AG09309 (cell line): ENCODE results near the gene TSPAN18.

Experiments used
- DNase-seq: peaks from one replicate; pipeline ENCODE4 v3.0.0-alpha.2; 2010; ENCODE audit warnings: low read depth
- H3K4me3 ChIP-seq: 2 replicates; pipeline ENCODE4 v1.5.1; 2011; ENCODE audit warnings: mild to moderate bottlenecking, low read depth, low read length, moderate library complexity; ENCODE audit not compliant: control insufficient read depth
- TF ChIP-seq, protein P1 (sequence below): IDR thresholded peaks from 2 replicates; pipeline ENCODE4 v1.5.1; 2011; ENCODE audit warnings: mild to moderate bottlenecking, low read depth, low read length, inconsistent platforms; ENCODE audit not compliant: insufficient read depth, control insufficient read depth; ENCODE audit errors: missing control alignments

The TSPAN18 gene

DNA sequence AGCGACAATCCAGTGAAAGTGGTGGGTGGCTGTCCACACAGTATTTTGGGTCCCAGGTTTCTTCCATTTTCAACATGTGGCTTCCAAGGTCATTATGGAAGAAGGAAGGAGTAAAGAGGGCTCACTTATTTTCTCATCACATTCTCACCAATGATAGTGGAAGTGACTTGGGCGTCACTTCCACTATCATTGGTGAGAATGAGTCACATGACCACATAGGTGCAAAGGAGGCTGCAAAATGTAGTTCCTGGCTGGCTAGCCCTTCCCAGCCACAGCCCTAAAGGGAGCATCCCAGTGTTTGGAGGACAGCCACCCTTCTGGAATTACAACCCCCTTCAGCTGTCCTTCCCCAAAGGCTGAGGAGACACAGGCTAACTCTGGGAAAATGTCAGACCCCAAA is 95.6 kb downstream of the TSPAN18 start:
- TF ChIP-seq, protein P1, sequence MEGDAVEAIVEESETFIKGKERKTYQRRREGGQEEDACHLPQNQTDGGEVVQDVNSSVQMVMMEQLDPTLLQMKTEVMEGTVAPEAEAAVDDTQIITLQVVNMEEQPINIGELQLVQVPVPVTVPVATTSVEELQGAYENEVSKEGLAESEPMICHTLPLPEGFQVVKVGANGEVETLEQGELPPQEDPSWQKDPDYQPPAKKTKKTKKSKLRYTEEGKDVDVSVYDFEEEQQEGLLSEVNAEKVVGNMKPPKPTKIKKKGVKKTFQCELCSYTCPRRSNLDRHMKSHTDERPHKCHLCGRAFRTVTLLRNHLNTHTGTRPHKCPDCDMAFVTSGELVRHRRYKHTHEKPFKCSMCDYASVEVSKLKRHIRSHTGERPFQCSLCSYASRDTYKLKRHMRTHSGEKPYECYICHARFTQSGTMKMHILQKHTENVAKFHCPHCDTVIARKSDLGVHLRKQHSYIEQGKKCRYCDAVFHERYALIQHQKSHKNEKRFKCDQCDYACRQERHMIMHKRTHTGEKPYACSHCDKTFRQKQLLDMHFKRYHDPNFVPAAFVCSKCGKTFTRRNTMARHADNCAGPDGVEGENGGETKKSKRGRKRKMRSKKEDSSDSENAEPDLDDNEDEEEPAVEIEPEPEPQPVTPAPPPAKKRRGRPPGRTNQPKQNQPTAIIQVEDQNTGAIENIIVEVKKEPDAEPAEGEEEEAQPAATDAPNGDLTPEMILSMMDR = no peak
- H3K4me3 ChIP-seq = no peak overlapping the region
- no peak for DNase-seq

- no peak overlapping the region for H3K4me3 ChIP-seq
- TF ChIP-seq, protein P1 = peak; percentile 40
- DNase-seq = no peak
Measured at GRCh38 chr11:44823006-44823405, 96.2 kb downstream of the TSPAN18 start.

DNA sequence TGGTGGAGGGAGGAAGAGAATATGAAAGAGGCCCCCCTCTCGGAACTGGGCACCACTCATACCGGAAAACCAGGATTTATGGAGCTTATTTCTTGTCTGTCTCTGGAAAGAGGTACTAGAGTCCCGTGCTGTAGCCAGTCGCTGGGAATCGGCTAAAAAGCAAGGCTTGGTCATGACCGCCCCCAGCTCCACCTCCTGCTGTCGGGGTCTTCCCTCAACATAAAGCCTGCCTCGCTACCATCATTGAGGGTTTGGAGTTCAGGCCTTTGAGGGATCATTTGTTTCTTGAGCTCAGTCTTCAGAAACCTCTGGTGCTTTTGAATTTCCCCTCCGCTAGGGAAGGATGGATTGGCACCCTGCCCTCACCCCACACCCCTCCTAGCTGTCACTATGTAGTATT is 97.1 kb downstream of the TSPAN18 start:
- no peak for DNase-seq
- H3K4me3 ChIP-seq = no peak overlapping the region
- TF ChIP-seq, protein P1 = no peak

DNA sequence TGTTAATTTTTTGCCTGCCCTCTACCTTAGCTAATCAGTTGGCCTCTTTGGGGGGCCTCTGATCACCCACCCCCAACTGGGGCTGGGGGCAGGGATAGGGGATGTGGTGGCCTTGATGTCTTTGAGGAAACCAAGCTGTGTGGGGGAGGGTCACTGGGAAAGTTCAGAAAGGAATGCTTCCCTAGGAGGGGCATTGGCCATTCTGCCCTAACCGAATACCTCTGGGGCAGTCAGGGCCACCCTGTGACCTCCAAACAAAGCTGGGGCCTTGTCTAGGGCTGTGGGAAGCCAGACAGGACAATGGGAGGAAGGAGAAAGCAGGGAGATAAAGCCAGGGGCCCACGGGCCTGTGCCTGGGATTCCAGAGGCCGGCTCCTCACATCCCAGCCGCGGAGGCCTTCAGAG is 97.5 kb downstream of the TSPAN18 start:
- TF ChIP-seq, protein P1 = no peak
- no peak overlapping the region for H3K4me3 ChIP-seq
- DNase-seq = no peak

- no peak overlapping the region for H3K4me3 ChIP-seq
- TF ChIP-seq, protein P1 = no peak
- DNase-seq = no peak
Measured at GRCh38 chr11:44825058-44825785, 98.5 kb downstream of the TSPAN18 start.

DNA sequence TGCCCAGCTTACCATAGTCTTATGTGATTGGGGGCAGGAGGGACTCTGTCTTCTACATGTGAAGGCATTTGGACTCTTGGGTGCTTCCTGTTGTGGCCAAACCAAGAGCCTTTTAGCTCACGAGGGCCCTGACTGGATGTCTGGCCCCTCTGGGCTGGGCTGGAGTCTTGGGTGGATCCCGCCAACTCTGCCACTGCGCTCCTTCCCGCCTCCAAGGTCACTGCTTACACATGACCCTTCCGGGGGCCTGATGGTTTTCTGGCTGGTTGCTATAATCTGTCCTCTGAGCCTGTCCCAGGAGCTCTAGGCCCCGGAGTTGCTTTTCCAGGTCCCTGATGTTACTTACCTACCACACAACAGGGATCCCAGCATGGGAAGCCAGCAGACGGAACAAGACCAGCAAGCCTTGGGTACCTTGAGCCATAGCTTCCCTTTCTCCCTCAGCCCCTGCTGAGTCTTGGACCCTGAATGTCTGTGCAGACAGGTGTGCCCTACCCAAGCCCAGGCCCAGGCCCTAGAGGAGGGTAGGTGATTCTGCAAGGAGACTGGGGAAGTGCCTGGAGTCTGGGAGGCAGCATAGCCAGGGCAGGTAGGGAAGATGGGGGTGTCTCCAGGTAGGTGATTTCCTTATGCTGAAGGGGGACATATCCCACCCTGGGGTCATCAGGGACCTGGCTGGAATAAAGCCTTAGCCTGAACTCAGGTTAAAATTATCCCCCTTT is 100.3 kb downstream of the TSPAN18 start:
- no peak for DNase-seq
- TF ChIP-seq, protein P1 = no peak
- H3K4me3 ChIP-seq = no peak overlapping the region
